Measurements from ENCODE around the gene BCAS3.

BCAS3 gene

GRCh38 chr17:61201211-61201610, 523.6 kb downstream of the BCAS3 start:
- Histone ChIP-seq H3K23ac (ENCODE audit: low read length) (no peak overlapping the region), H3K14ac (ENCODE audit: low read length) (no peak overlapping the region), H4K91ac (ENCODE audit: low read depth, low read length) (no peak overlapping the region), H3K36me3 (ENCODE audit: control insufficient read depth in 1 of 2, insufficient read depth in 2 of 2, low read length in 2 of 2) (no peaks in the 10 kb centered on the region), H2BK120ac (ENCODE audit: insufficient read depth, low read length, poor library complexity) (no peak overlapping the region), H3K79me1 (ENCODE audit: low read length) (no peaks in the 10 kb centered on the region), H3K79me2 (ENCODE audit: control insufficient read depth, insufficient read depth, low read length, poor library complexity) (no peaks in the 10 kb centered on the region), H4K8ac (ENCODE audit: low read depth, low read length) (no peak overlapping the region), H3K9me3 (ENCODE audit: insufficient read depth, low read depth, low read length) (no peaks in the 10 kb centered on the region), H2AFZ (ENCODE audit: insufficient read depth, low read length, poor library complexity) (no peak overlapping the region), H3K4me1 (ENCODE audit: control insufficient read depth in 1 of 2, insufficient read depth in 2 of 2, low read length in 2 of 2) (peaks cover 2 to 5% of the 10 kb centered on the region in 2 experiments), H3K4me2 (ENCODE audit: low read length) (no peak overlapping the region), H4K12ac (ENCODE audit: low read depth, low read length) (no peak overlapping the region), H2BK12ac (ENCODE audit: low read length) (no peak overlapping the region), H3K9ac (ENCODE audit: low read length) (no peak overlapping the region), H3K27me3 (ENCODE audit: insufficient read depth, low read length) (no peaks in the 10 kb centered on the region), H2BK5ac (ENCODE audit: low read depth, low read length, poor library complexity) (no peak overlapping the region), H3K27ac (ENCODE audit: low read depth, low read length) (no peak overlapping the region), H3K4ac (ENCODE audit: low read depth, low read length) (no peak overlapping the region), H2AK5ac (ENCODE audit: low read length) (no peak overlapping the region), H3K4me3 (ENCODE audit: low read depth, low read length) (no peak overlapping the region), H3K18ac (ENCODE audit: low read length) (no peak overlapping the region)
- DNase-seq, result peak; percentile 57 to 91
- no CpG with 5 or more reads among the region's 3 CpGs for WGBS (ENCODE audit: extremely low coverage, insufficient coverage, insufficient read length)

GRCh38 chr17:61202564-61202963, 524.9 kb downstream of the BCAS3 start:
- H3K9ac ChIP-seq (ENCODE audit: low read length), result no peak overlapping the region
- H3K23ac ChIP-seq (ENCODE audit: low read length), result no peak overlapping the region
- WGBS (ENCODE audit: extremely low coverage, insufficient coverage, insufficient read length), result no CpG with 5 or more reads among the region's 2 CpGs
- no peak overlapping the region for H3K4me2 ChIP-seq (ENCODE audit: low read length)
- no peaks in the 10 kb centered on the region for H3K79me2 ChIP-seq (ENCODE audit: control insufficient read depth, insufficient read depth, low read length, poor library complexity)
- H2BK12ac ChIP-seq (ENCODE audit: low read length), result no peak overlapping the region
- no peak for DNase-seq
- H3K18ac ChIP-seq (ENCODE audit: low read length), result no peak overlapping the region
- H3K27me3 ChIP-seq (ENCODE audit: insufficient read depth, low read length), result no peaks in the 10 kb centered on the region
- H3K4me1 ChIP-seq (ENCODE audit: control insufficient read depth in 1 of 2, insufficient read depth in 2 of 2, low read length in 2 of 2), result peaks cover 2 to 5% of the 10 kb centered on the region in 2 experiments
- H2BK5ac ChIP-seq (ENCODE audit: low read depth, low read length, poor library complexity), result no peak overlapping the region
- H3K9me3 ChIP-seq (ENCODE audit: insufficient read depth, low read depth, low read length), result no peaks in the 10 kb centered on the region
- H3K4me3 ChIP-seq (ENCODE audit: low read depth, low read length), result no peak overlapping the region
- no peak overlapping the region for H3K4ac ChIP-seq (ENCODE audit: low read depth, low read length)
- H3K79me1 ChIP-seq (ENCODE audit: low read length), result no peaks in the 10 kb centered on the region
- H2AK5ac ChIP-seq (ENCODE audit: low read length), result no peak overlapping the region
- H2BK120ac ChIP-seq (ENCODE audit: insufficient read depth, low read length, poor library complexity), result no peak overlapping the region
- no peak overlapping the region for H3K14ac ChIP-seq (ENCODE audit: low read length)
- no peak overlapping the region for H4K12ac ChIP-seq (ENCODE audit: low read depth, low read length)
- H3K27ac ChIP-seq (ENCODE audit: low read depth, low read length), result no peak overlapping the region
- no peak overlapping the region for H4K8ac ChIP-seq (ENCODE audit: low read depth, low read length)
- H2AFZ ChIP-seq (ENCODE audit: insufficient read depth, low read length, poor library complexity), result no peak overlapping the region
- H4K91ac ChIP-seq (ENCODE audit: low read depth, low read length), result no peak overlapping the region
- no peaks in the 10 kb centered on the region for H3K36me3 ChIP-seq (ENCODE audit: control insufficient read depth in 1 of 2, insufficient read depth in 2 of 2, low read length in 2 of 2)

- Histone ChIP-seq H3K18ac (ENCODE audit: low read length) (no peak overlapping the region), H3K9me3 (ENCODE audit: insufficient read depth, low read depth, low read length) (no peaks in the 10 kb centered on the region), H4K91ac (ENCODE audit: low read depth, low read length) (no peak overlapping the region), H3K27me3 (ENCODE audit: insufficient read depth, low read length) (no peaks in the 10 kb centered on the region), H3K79me2 (ENCODE audit: control insufficient read depth, insufficient read depth, low read length, poor library complexity) (no peaks in the 10 kb centered on the region), H2BK12ac (ENCODE audit: low read length) (no peak overlapping the region), H2AFZ (ENCODE audit: insufficient read depth, low read length, poor library complexity) (no peak overlapping the region), H3K4ac (ENCODE audit: low read depth, low read length) (no peak overlapping the region), H2BK5ac (ENCODE audit: low read depth, low read length, poor library complexity) (peak overlapping the region; percentile 37), H3K14ac (ENCODE audit: low read length) (no peak overlapping the region), H3K23ac (ENCODE audit: low read length) (no peak overlapping the region), H3K4me2 (ENCODE audit: low read length) (no peak overlapping the region), H3K27ac (ENCODE audit: low read depth, low read length) (no peak overlapping the region), H4K12ac (ENCODE audit: low read depth, low read length) (no peak overlapping the region), H3K9ac (ENCODE audit: low read length) (no peak overlapping the region), H3K36me3 (ENCODE audit: control insufficient read depth in 1 of 2, insufficient read depth in 2 of 2, low read length in 2 of 2) (no peaks in the 10 kb centered on the region), H2BK120ac (ENCODE audit: insufficient read depth, low read length, poor library complexity) (no peak overlapping the region), H3K4me1 (ENCODE audit: control insufficient read depth in 1 of 2, insufficient read depth in 2 of 2, low read length in 2 of 2) (peaks cover 2 to 5% of the 10 kb centered on the region in 2 experiments), H3K79me1 (ENCODE audit: low read length) (no peaks in the 10 kb centered on the region), H4K8ac (ENCODE audit: low read depth, low read length) (no peak overlapping the region), H2AK5ac (ENCODE audit: low read length) (no peak overlapping the region), H3K4me3 (ENCODE audit: low read depth, low read length) (no peak overlapping the region)
- DNase-seq, result peak in 1 of 2 donors; percentile 18
- no CpG with 5 or more reads among the region's 7 CpGs for WGBS (ENCODE audit: extremely low coverage, insufficient coverage, insufficient read length)
Observed at GRCh38 chr17:61203671-61204131, 526.0 kb downstream of the BCAS3 start.

- H3K23ac ChIP-seq (ENCODE audit: low read length), result no peak overlapping the region
- no peaks in the 10 kb centered on the region for H3K79me1 ChIP-seq (ENCODE audit: low read length)
- no peak overlapping the region for H4K8ac ChIP-seq (ENCODE audit: low read depth, low read length)
- H3K27ac ChIP-seq (ENCODE audit: low read depth, low read length), result no peak overlapping the region
- peaks cover 2 to 3% of the 10 kb centered on the region in 2 experiments for H3K4me1 ChIP-seq (ENCODE audit: control insufficient read depth in 1 of 2, insufficient read depth in 2 of 2, low read length in 2 of 2)
- no peak overlapping the region for H2AK5ac ChIP-seq (ENCODE audit: low read length)
- H3K14ac ChIP-seq (ENCODE audit: low read length), result no peak overlapping the region
- no peaks in the 10 kb centered on the region for H3K9me3 ChIP-seq (ENCODE audit: insufficient read depth, low read depth, low read length)
- WGBS (ENCODE audit: extremely low coverage, insufficient coverage, insufficient read length), result no CpG with 5 or more reads among the region's 5 CpGs
- no peak overlapping the region for H2BK5ac ChIP-seq (ENCODE audit: low read depth, low read length, poor library complexity)
- H2BK12ac ChIP-seq (ENCODE audit: low read length), result no peak overlapping the region
- H3K36me3 ChIP-seq (ENCODE audit: control insufficient read depth in 1 of 2, insufficient read depth in 2 of 2, low read length in 2 of 2), result no peaks in the 10 kb centered on the region
- no peak overlapping the region for H3K9ac ChIP-seq (ENCODE audit: low read length)
- H3K79me2 ChIP-seq (ENCODE audit: control insufficient read depth, insufficient read depth, low read length, poor library complexity), result no peaks in the 10 kb centered on the region
- H3K27me3 ChIP-seq (ENCODE audit: insufficient read depth, low read length), result no peaks in the 10 kb centered on the region
- no peak overlapping the region for H3K4ac ChIP-seq (ENCODE audit: low read depth, low read length)
- H2AFZ ChIP-seq (ENCODE audit: insufficient read depth, low read length, poor library complexity), result no peak overlapping the region
- H2BK120ac ChIP-seq (ENCODE audit: insufficient read depth, low read length, poor library complexity), result no peak overlapping the region
- no peak overlapping the region for H4K12ac ChIP-seq (ENCODE audit: low read depth, low read length)
- no peak for DNase-seq
- H3K4me3 ChIP-seq (ENCODE audit: low read depth, low read length), result no peak overlapping the region
- no peak overlapping the region for H3K18ac ChIP-seq (ENCODE audit: low read length)
- no peak overlapping the region for H3K4me2 ChIP-seq (ENCODE audit: low read length)
- H4K91ac ChIP-seq (ENCODE audit: low read depth, low read length), result no peak overlapping the region
Observed at GRCh38 chr17:61204456-61204855, 526.8 kb downstream of the BCAS3 start.
